ENCODE measurements around the gene NRDC.
"Not testable (repeated sequence)": the region's sequence is repeated elsewhere in the genome, so short reads cannot be mapped to it uniquely, and the experiment has no call there.

NRDC gene

GRCh38 chr1:51877434-51878307, 856 bp downstream of the NRDC start:
- peak in 5 of 14 donors; percentile 30 to 50 (median 37) for DNase-seq

- DNase-seq: no peak
These were observed 2.7 kb downstream of the NRDC start for GRCh38 chr1:51875836-51876235.

GRCh38 chr1:51875291-51875772, 3.2 kb downstream of the NRDC start:
- no peak for DNase-seq

DNA sequence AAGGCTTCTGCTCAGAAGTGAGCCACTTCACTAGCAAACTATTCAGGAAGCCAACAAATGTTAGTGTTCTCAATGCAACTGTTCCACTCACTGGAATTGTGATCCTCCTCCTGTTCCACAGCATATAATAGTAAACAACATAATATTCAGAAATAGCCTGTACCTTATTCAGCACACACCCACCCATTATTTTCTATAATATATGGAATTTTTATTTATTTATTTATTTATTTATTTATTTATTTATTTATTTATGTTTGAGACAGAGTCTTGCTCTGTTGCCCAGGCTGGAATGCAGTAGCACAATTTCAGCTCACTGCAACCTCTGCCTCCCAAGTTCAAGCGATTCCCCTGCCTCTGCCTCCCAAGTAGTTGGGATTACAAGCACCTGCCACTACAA, 5.3 kb downstream of the NRDC start:
- DNase-seq: not testable (repeated sequence)

DNA sequence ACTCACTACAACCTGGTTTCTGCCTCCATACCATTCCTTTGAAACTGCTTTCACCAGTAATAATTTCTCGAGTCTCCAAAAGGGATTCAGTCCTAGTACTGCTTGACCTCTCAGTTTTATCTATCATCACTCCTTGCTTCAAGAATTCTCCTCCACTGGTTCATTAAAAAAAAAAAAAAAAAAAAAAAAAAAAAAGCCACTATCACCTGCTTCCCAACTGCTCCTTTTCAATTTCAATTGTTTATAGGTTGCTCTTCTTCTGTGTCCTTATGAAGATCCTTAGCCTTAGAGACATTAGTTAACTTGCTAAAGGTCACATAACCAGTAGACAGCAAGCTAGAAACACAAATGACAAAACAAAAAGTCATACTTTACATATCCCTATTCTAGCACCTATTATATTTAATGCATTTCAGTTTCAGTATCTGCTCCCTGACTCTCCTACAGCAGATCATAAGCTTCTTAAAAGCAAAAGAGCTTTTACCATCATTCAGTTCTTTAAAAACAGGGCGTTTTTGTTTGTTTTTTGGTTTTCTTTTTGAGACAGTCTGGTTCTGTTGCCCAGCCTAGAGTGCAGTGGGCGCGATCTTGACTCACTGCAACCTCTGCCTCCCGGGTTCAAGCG, 7.1 kb downstream of the NRDC start:
- DNase-seq: no peak

DNA sequence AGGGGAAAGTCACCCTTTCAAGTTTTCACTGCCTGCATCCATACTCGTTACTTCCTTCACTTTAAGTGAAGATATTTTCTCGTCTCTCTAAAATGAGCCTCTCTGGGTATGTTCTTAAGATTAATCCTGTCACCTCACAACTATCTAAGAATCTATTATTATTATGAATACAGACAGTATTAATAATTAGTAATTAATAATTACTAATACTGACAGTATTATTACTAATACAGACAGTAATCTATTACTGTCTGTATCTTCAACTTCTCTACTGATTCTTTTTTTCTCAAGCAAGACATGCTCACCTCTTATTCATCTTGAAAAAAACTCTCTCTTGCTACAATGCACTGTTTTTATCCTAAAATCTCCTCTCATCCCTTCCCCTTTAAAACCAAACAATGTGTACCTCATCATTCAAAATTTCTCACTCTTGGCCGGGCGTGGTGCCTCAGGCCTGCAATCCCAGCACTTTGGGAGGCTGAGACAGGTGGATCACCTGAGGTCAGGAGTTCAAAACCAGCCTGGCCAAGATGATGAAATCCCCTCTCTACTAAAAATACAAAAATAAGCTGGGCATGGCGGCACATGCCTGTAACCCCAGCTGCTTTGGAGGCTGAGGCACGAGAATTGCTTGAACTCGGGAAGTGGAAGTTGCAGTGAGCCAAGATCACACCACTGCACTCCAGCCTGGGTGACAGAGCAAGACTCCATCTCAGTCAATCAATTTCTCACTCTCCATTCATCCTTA, 7.8 kb downstream of the NRDC start:
- DNase-seq: no peak

DNA sequence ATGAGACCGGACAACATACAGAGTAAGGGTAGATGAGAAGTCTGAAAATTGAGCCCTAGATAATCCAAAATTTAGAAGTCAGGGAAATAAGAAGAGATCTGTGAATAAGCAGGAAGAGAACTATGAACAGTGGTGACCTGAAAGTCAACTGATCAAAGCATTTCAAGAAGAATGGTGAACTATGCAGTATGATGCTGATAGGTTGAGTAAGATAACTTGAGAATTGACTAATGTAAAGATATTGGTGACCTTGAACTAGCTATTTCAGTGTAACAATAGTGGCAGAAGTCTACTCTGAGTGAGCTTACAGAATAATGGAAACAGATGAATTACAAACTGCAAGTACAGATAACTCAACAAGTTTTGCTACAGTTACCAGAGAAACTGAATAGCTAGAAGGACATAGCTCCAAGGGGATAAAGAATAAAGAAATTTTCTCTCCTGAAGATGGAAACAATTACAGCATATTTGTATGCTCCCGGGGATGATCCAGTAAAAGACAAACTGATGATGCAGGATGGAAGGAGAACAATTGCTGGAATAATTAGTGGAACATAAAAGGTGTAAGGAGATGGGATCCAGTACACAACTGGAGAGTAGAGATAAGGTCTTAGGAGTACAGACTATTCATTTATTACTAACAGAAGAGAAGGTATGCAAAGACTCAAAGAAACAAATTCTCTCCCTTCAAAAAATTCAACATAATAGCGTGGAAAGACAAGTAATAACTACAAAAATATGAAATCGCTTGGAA, 10.9 kb downstream of the NRDC start:
- DNase-seq: no peak

DNA sequence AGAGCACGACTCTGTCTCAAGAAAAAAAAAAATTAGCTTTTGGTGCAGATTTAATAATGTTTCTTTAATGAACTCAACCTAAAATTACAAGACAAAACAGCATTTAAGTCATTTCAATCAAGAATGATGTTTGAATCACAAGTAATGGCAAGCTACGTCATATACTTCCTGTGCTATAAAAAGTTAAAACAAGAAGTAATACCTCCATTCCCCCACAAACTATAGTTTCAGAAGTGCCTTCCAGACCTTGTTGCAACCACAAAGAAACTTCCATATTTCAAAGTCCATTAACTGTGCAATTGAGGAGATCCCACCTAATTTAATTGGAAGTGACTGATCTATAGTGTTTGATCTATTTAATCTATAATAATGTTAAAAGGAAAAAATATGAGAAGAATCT, 15.1 kb downstream of the NRDC start:
- DNase-seq: no peak

GRCh38 chr1:51861669-51862068, 16.9 kb downstream of the NRDC start:
- no peak for DNase-seq

DNA sequence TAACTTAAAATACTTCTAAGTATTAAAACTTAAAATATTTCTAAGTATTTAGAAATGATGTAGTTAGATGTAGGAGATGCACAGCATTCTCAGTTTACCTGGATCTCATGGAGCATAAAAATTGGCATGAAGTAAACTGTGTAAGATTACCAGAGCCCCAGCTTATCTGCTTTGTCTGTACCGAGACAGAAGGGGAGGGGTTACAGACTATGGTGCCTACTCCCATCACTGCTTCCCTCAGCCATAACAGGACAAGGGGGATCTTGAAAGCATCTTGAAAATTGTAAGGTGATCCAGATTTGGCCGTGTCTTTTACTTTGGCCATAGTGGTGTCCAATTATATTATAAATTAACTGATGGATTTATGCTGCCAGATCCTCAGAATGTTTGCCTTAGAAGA, 18.8 kb downstream of the NRDC start:
- DNase-seq: no peak

DNA sequence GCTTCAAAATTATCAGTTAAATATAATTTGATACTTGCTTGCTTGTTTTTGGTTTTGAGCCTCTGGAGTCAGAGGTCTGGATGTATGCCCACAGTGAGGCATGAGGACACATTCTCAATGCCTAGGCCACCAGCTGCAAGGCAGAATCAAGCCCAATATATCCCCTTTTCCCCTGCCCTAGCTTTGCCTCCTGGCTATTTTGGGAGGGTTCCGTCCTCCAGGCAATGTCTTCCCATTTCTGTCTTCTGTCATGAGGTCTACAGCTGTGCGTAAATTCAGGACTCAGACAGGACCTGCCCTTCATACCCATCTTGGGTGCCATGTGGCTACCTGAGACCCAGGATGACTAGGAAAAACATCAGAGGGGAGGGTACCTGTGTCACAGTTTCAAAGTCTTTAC, 19.2 kb downstream of the NRDC start:
- no peak for DNase-seq

DNA sequence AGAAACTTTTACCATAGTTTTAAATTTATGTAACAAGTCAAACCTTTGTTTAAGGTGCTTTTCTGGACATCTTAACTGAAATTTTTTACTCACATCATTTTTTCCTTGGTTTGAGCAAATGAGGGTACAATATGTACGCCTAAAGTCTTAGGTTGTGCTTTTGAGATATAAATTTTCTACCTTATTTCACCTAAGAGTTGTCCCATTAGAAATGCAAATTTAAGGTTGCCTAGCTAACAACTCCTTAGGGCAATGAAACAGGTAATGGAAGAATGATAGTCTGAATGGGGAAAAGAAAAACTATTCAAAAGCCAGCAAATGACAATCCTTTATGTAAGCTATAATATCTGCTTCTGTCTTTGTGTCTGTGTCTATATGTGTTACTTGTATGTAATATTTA, 19.6 kb downstream of the NRDC start:
- no peak for DNase-seq

- DNase-seq: no peak
These were observed 21.8 kb downstream of the NRDC start for GRCh38 chr1:51856745-51857144.

DNA sequence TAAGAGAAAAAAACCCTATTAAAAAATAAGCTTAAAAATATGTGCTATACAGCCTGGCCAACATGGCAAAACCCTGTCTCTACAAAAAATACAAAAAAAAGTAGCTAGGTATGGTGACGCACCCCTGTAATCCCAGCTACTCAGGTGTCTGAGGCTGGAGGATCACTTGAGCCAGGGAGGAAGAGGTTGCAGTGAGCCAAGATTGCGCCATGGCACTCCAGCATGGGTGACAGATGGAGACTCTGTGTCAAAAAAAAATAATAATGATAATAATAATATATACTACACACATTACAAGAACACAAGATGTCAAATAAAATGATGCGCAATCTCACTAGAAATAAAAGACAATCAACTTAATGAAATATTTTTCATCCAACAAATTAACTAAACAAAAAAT, 22.9 kb downstream of the NRDC start:
- no peak for DNase-seq

- DNase-seq: no peak
These were observed 25.2 kb downstream of the NRDC start for GRCh38 chr1:51853360-51853759.

DNA sequence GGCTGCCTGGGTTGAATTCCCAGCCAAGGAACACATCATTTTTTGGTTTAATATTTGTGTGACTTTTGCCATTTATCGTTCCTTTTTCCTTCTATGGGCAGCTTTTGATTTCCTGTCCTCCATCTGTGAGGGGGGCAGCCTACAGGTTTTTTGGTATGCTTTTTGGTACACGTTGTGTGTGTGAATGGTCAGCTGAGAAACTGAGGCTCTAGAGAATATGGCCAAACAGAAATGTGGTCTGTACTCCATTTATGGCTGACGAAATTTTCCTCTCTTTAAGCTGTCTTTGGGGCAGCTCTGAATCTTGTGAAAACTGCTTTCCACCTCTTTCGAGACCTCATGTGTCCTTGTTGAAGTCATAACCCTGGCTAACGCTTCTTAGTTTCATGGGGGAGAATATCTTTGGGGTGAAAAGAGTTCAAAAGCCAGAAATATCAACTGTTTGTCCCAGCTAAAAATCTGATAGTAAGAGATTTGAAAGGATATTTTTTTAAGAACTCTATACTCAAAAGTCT, 26.6 kb downstream of the NRDC start:
- DNase-seq: no peak

DNA sequence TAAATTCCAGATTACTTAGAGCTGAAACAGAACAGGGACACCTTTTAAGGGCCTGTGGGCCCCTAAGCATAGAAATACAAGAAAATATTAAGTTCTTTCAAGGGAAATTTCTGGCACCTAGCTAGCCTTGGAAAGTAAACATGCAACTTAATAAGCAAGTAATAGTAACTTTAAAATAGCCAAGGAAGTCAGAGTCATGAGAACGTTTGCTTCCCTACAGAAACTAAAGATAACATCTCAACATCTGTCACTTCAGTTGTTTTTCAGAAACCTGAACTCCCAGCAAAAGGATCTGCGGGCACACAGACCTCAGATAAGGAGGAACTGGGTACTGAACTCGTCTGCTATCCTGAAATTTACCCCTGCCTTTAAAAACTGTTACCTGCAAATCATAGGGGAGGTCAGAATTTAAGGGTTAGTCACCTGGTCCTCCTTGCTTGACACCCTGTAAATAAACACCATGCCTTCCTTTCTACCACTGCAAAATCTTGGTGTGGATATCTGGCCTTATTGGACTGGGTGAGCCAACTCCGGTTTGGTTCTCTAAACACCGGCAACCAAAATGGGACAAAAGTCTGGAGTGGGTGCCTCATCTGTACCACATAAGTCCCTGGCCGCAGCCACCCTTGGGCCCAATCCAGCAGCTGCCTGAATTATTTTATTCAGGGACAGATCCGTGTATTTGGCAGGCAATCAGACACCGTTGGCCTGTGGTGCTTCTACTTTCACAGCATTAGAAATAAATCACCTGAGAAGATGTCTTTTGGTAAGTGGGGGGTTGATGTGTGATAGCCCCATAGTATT, 27.9 kb downstream of the NRDC start:
- peak in 4 of 14 donors; percentile 1 to 13 (median 11) for DNase-seq

GRCh38 chr1:51847294-51847920, 31.1 kb downstream of the NRDC start:
- DNase-seq: no peak

DNA sequence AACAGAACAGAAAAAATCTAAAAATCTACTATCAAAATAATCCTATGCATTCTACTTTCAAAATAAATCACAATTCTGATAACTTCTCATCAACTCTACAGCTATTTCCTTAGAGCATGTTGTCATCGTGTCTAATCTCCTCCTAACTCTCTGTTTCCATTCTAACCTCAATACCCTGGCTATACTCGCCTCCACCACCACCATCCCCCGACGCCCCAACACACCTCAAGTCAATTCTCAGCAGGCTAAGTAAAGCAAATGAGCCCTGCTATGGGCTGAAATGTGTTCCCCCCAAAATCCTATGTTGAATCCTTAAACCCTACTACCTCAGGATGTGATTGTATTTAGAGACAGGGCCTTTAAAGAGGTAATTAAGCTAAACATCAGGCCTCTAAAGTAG, 34.6 kb downstream of the NRDC start:
- DNase-seq: no peak

DNA sequence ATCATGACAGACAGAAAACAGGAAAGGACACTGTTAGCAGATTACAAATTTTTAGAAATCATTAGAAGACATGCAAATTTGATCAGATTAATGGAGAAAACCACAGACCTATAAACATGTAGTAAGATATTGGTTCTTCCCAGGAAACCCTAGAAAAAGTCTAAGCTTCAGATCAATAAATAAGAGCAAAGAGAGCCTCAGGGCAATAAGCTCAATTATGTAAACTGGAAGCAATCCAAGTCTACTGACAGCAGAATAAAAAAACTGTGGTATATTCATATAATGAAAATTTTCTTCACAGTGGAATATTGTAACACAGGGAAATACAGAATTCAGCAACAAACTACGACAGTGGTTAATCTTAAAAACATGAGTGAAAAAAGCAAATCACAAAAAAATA, 36.3 kb downstream of the NRDC start:
- DNase-seq: no peak

All from C1 segment of cervical spinal cord (tissue), 14 donors.